Stimulated activated effector memory CD8-positive, alpha-beta T cell treated with anti-CD3 and anti-CD28 coated beads, Interleukin-12 subunit alpha, Interleukin-12 subunit beta, amount 100 ng/mL, for 72 hours (primary cell): ENCODE data around the gene RGR.
A peak's percentile ranks its signal among the peaks of the same experiment; 100 is the strongest.

Experiments
- ATAC-seq: fragments of 150-1000 bp; cut with Tn5 transposase; 2 replicates; pipeline ENCODE4 v1.10.0; 2021
- DNase-seq, 2 donors: peaks; one replicate each; pipeline ENCODE4 v3.0.0; 2021 to 2022; ENCODE audit warnings: low spot score in 2 of 2
- H3K27ac Mint-ChIP-seq: one replicate; pipeline ENCODE4 v1.8.0; 2022; ENCODE audit warnings: mild to moderate bottlenecking, mixed read lengths
- H3K36me3 Mint-ChIP-seq: one replicate; pipeline ENCODE4 v1.8.0; 2022; ENCODE audit warnings: mild to moderate bottlenecking, mixed read lengths
- H3K4me1 Mint-ChIP-seq: one replicate; pipeline ENCODE4 v1.8.0; 2022; ENCODE audit warnings: mixed read lengths
- H3K4me3 Mint-ChIP-seq: one replicate; pipeline ENCODE4 v1.8.0; 2022; ENCODE audit warnings: mild to moderate bottlenecking, mixed read lengths
- H3K9me3 Mint-ChIP-seq: one replicate; pipeline ENCODE4 v1.8.0; 2022; ENCODE audit warnings: mixed read lengths

The RGR gene, protein sequence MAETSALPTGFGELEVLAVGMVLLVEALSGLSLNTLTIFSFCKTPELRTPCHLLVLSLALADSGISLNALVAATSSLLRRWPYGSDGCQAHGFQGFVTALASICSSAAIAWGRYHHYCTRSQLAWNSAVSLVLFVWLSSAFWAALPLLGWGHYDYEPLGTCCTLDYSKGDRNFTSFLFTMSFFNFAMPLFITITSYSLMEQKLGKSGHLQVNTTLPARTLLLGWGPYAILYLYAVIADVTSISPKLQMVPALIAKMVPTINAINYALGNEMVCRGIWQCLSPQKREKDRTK

DNA sequence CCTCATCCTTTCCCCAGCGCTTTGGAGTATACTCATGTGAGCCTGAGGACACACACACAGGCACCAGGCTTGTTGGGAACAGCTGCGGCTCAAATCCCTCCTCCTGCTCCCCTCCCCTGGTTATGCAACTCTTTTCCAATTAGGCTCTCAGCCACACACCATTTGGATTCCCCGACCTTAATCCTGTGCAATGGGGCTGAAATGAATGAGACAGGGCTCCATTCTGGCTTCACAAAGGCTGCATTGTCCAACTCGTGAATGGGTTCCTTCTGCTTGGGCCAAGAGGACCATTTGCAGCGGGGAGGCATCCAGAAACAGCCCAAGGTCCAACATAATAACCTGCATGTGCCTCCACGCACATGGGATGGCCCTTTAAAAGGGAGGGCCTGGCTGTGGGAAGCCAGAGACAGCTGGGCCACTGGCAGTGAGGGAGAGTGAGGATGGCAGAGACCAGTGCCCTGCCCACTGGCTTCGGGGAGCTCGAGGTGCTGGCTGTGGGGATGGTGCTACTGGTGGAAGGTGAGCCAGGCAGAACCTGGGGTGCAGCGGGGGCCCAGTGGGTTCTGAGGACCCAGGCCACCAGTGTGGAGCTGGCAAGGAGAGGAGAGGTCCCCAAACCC is at the start of gene RGR:
Gene RGR (plus strand): TSS at position 403 of the 620 bp plus-strand sequence. CDS start 38 bp downstream, at position 441.
- no peaks in the 10 kb centered on the region for H3K4me1 Mint-ChIP-seq
- ATAC-seq (no peak), DNase-seq (no peak)
- H3K4me3 Mint-ChIP-seq = no peak within 1 kb of the TSS
- no peaks in the 10 kb centered on the region for H3K36me3 Mint-ChIP-seq
- no peak within 1 kb of the TSS for H3K27ac Mint-ChIP-seq
- no peaks in the 10 kb centered on the region for H3K9me3 Mint-ChIP-seq

GRCh38 chr10:84196083-84196482 is 48.8 kb upstream of the RGR start:
- DNase-seq (no peak), ATAC-seq (no peak)
- Mint-ChIP-seq H3K9me3 (no peaks in the 10 kb centered on the region), H3K4me1 (peaks cover 11% of the 10 kb centered on the region), H3K36me3 (no peaks in the 10 kb centered on the region), H3K4me3 (peak overlapping the region; percentile 61), H3K27ac (no peak overlapping the region)

DNA sequence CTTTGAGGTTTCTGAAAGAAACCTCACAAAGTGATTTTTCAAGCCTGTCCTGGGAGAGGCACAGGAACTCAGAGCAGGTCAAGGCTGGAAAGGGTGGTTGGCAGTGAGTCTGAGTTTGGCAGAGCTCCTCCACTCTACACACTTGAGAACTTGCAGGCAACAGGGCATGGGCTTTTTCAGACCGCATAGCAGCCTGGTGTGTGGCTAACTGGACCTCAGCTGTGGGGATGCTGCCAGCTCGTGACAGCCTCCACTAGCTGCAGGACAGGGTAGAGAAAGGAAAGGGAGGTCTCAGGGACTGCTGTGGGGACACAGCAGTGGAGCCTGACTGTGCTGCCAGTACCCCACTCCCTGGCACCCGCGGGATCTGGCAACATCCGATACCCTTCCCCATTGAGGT is 47.9 kb upstream of the RGR start:
- Mint-ChIP-seq H3K36me3 (no peaks in the 10 kb centered on the region), H3K4me1 (peaks cover 2% of the 10 kb centered on the region), H3K4me3 (no peak overlapping the region), H3K9me3 (no peaks in the 10 kb centered on the region), H3K27ac (no peak overlapping the region)
- ATAC-seq (no peak), DNase-seq (no peak)

- no peaks in the 10 kb centered on the region for H3K9me3 Mint-ChIP-seq
- no peak overlapping the region for H3K27ac Mint-ChIP-seq
- H3K36me3 Mint-ChIP-seq = no peaks in the 10 kb centered on the region
- DNase-seq (no peak), ATAC-seq (no peak)
- H3K4me3 Mint-ChIP-seq = no peak overlapping the region
- no peaks in the 10 kb centered on the region for H3K4me1 Mint-ChIP-seq
These were observed 47.2 kb upstream of the RGR start for GRCh38 chr10:84197643-84198042.

GRCh38 chr10:84198206-84198915 is 46.5 kb upstream of the RGR start:
- ATAC-seq (no peak), DNase-seq (no peak)
- Mint-ChIP-seq H3K4me1 (no peaks in the 10 kb centered on the region), H3K27ac (no peak overlapping the region), H3K4me3 (no peak overlapping the region), H3K36me3 (no peaks in the 10 kb centered on the region), H3K9me3 (no peaks in the 10 kb centered on the region)

DNA sequence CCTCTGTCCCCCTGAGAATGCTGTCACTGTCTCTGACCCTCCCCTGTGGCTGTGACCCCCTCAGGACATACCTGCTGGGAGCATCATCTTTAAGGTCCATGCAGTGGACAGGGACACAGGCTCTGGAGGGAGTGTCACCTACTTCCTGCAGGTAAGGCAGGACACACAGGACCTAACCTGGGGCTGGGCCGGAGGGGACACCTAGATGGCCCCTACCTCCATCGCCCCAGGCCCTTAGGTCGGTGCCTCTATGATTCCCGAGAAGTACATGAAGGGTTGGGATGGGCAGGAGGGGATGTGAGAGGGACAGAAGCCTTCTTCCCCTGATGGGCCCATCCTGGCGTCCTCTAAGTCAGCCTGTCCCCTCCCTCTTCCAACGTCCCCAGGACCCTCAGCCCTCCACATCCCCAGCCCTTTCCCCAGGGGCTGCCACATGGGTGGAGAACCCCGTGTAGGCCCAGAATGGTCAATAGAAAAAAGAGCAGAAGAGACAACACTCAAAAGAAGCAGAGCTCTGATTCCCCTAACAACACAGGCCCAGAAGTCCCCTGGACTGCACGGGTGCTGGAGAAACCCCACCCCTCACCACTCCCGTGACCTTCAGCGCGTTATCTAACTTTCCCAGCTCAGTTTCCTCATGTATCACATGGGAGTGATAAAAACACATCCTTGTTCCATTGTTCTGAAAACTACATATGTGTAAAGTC is 44.2 kb upstream of the RGR start:
- DNase-seq = no peak
- no peaks in the 10 kb centered on the region for H3K36me3 Mint-ChIP-seq
- H3K9me3 Mint-ChIP-seq = no peaks in the 10 kb centered on the region
- H3K27ac Mint-ChIP-seq = no peak overlapping the region
- H3K4me3 Mint-ChIP-seq = no peak overlapping the region
- peaks cover 4% of the 10 kb centered on the region for H3K4me1 Mint-ChIP-seq
- no peak for ATAC-seq

DNA sequence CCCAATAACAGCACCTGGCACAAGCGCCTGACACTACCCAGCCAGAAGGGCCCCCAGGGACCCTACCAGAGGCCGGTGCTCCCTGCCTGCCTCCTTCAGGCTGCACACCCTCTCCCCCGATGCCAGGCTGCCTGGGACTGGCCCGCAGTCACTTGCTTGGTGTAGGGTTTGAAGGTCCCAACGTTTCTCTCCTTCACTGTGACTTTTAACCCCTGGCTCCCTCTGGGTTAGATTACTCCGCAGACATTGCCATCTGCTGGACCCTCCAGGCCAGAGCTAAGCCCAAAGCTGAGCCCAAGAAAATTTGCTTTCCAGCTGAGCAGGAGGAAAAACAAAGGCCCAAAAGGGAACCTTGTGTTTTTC is 43.6 kb upstream of the RGR start:
- ATAC-seq (no peak), DNase-seq (no peak)
- H3K4me1 Mint-ChIP-seq = peaks cover 6% of the 10 kb centered on the region

DNA sequence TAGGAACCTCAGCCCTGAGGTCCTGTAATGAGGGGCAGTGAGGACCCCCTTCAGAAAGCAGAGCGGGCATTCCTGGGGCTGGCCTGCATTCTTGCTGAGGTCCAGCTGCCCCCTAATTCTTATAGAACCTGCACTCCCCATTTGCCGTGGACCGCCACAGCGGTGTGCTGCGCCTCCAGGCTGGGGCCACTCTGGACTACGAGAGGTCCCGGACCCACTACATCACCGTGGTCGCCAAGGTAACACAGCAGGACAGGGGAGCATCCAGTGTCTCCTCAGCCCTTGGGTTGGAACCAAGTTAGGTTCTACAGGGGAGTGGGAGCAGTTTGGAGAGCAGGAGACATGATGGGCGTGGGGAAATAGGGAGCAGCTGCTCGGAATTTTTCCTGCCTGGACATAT is 43.2 kb upstream of the RGR start:
- DNase-seq (no peak), ATAC-seq (no peak)
- Mint-ChIP-seq H3K4me3 (no peak overlapping the region), H3K27ac (no peak overlapping the region), H3K9me3 (no peaks in the 10 kb centered on the region), H3K36me3 (no peaks in the 10 kb centered on the region), H3K4me1 (peaks cover 6% of the 10 kb centered on the region)

More for the DNA sequence above, 43.6 kb upstream of the RGR start:
- Mint-ChIP-seq H3K4me3 (no peak overlapping the region), H3K36me3 (no peaks in the 10 kb centered on the region), H3K27ac (no peak overlapping the region), H3K9me3 (no peaks in the 10 kb centered on the region)

DNA sequence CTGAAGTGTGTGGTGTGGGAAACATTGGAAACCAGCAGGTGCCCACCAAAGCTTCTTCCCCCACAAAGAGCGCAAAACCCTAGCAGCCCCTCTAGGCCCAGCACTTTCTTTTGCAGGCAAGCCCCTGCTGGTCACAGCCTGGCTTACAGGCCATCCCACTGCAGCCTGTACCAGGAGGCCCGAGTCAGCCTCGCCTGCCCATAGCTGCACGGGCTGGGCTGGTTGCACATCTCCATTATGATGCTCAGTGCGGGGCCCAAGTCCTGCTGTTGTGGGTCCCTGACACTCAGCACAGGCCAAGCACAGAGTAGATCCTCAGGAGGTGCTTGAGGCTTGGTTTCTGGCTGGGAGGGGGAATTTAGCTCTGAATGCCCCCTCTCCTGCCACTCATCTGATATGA is 42.5 kb upstream of the RGR start:
- DNase-seq (no peak), ATAC-seq (no peak)
- H3K4me1 Mint-ChIP-seq = peaks cover 6% of the 10 kb centered on the region
- no peaks in the 10 kb centered on the region for H3K36me3 Mint-ChIP-seq
- H3K9me3 Mint-ChIP-seq = no peaks in the 10 kb centered on the region
- no peak overlapping the region for H3K4me3 Mint-ChIP-seq
- H3K27ac Mint-ChIP-seq = no peak overlapping the region

GRCh38 chr10:84204122-84204521 is 40.7 kb upstream of the RGR start:
- H3K4me3 Mint-ChIP-seq = no peak overlapping the region
- no peaks in the 10 kb centered on the region for H3K9me3 Mint-ChIP-seq
- ATAC-seq (no peak), DNase-seq (no peak)
- H3K27ac Mint-ChIP-seq = no peak overlapping the region
- H3K4me1 Mint-ChIP-seq = peaks cover 6% of the 10 kb centered on the region
- H3K36me3 Mint-ChIP-seq = no peaks in the 10 kb centered on the region

GRCh38 chr10:84204610-84205009 is 40.2 kb upstream of the RGR start:
- Mint-ChIP-seq H3K4me1 (peaks cover 6% of the 10 kb centered on the region), H3K36me3 (no peaks in the 10 kb centered on the region), H3K4me3 (no peak overlapping the region), H3K27ac (no peak overlapping the region), H3K9me3 (no peaks in the 10 kb centered on the region)
- DNase-seq (no peak), ATAC-seq (no peak)

- H3K4me1 Mint-ChIP-seq = peaks cover 6% of the 10 kb centered on the region
- H3K36me3 Mint-ChIP-seq = no peaks in the 10 kb centered on the region
- peak; percentile 62 to 84 for DNase-seq
- H3K4me3 Mint-ChIP-seq = no peak overlapping the region
- peak; percentile 83 for ATAC-seq
- H3K9me3 Mint-ChIP-seq = no peaks in the 10 kb centered on the region
- no peak overlapping the region for H3K27ac Mint-ChIP-seq
These were observed 39.6 kb upstream of the RGR start for GRCh38 chr10:84205049-84205852.

GRCh38 chr10:84205853-84206525 is 38.9 kb upstream of the RGR start:
- H3K27ac Mint-ChIP-seq = peak overlapping the region; percentile 72
- DNase-seq (no peak), ATAC-seq (no peak)
- H3K4me1 Mint-ChIP-seq = peaks cover 6% of the 10 kb centered on the region
- no peaks in the 10 kb centered on the region for H3K36me3 Mint-ChIP-seq
- no peaks in the 10 kb centered on the region for H3K9me3 Mint-ChIP-seq
- no peak overlapping the region for H3K4me3 Mint-ChIP-seq

GRCh38 chr10:84208023-84208422 is 36.8 kb upstream of the RGR start:
- H3K9me3 Mint-ChIP-seq = no peaks in the 10 kb centered on the region
- ATAC-seq = no peak
- no peak overlapping the region for H3K27ac Mint-ChIP-seq
- peaks cover 6% of the 10 kb centered on the region for H3K4me1 Mint-ChIP-seq
- no peak for DNase-seq
- H3K36me3 Mint-ChIP-seq = no peaks in the 10 kb centered on the region
- no peak overlapping the region for H3K4me3 Mint-ChIP-seq
